Vagina (tissue), 2 donors: ENCODE data around the gene TMEM30B. TPM values are rescaled to one million over a fixed set of nuclear protein-coding genes. Genes with fewer than 3 reads are reported as not detected.
A peak's percentile ranks its signal among the peaks of the same experiment; 100 is the strongest.

ENCODE experiments used
- DNase-seq, 2 donors: peaks; one replicate each; pipeline ENCODE4 v3.0.0-alpha.2; 2017; ENCODE audit errors: extremely low spot score in 2 of 2
- H3K27ac ChIP-seq: fragments of 200-600 bp; sonication (generic); one replicate; pipeline ENCODE4 v1.5.1; 2019
- H3K27me3 ChIP-seq: fragments of 200-600 bp; sonication (generic); one replicate; pipeline ENCODE4 v1.5.1; 2019
- H3K36me3 ChIP-seq, 2 donors: fragments of 200-600 bp; sonication (generic); one replicate each; pipeline ENCODE4 v1.5.1; 2017 to 2019
- H3K4me1 ChIP-seq: fragments of 200-600 bp; sonication (generic); one replicate; pipeline ENCODE4 v1.5.1; 2019
- H3K4me3 ChIP-seq, 2 donors: fragments of 200-600 bp; sonication (generic); 1 replicate in 1 of 2; 2 replicates in 1 of 2; pipeline ENCODE4 v1.5.1; 2016 to 2019
- H3K9me3 ChIP-seq: fragments of 200-600 bp; sonication (generic); one replicate; pipeline ENCODE4 v1.5.1; 2019
- CTCF ChIP-seq, 3 experiments: fragments of 450-650 bp in 2 of 3; fragments of 200-600 bp in 1 of 3; sonication (generic) in 1 of 3; IDR thresholded peaks; one replicate each; pipeline ENCODE4 v1.5.1; 2017 to 2019; ENCODE audit warnings: antibody characterized with exemption in 3 of 3, mild to moderate bottlenecking in 2 of 3, moderate library complexity in 2 of 3
- POLR2A ChIP-seq, 2 donors: fragments of 450-650 bp; IDR thresholded peaks; one replicate each; pipeline ENCODE4 v1.6.1; 2017; ENCODE audit warnings: antibody characterized with exemption in 2 of 2, mild to moderate bottlenecking in 2 of 2, moderate library complexity in 2 of 2
- POLR2AphosphoS5 ChIP-seq, 2 donors: sonication (generic); formaldehyde crosslinking; IDR thresholded peaks; one replicate each; pipeline ENCODE4 v1.9.0; 2017; ENCODE audit warnings: antibody characterized with exemption in 2 of 2, mild to moderate bottlenecking in 2 of 2, low read depth in 1 of 2; ENCODE audit not compliant: insufficient read depth in 1 of 2
- intact Hi-C: fragments of 100-400 bp; cut with DNase I; formaldehyde crosslinking; loops from one replicate; pipeline ENCODE4 v1.15.1; 2023
- total RNA-seq: library from RNA; depleted of rRNA; stranded (reverse); fragments of >200 nt; gene quantifications from one replicate; pipeline ENCODE4 v1.2.3, GENCODE V29; 2016

TMEM30B gene
- total RNA-seq, 1 donor from 2014 or later, result 22.6 TPM

DNA sequence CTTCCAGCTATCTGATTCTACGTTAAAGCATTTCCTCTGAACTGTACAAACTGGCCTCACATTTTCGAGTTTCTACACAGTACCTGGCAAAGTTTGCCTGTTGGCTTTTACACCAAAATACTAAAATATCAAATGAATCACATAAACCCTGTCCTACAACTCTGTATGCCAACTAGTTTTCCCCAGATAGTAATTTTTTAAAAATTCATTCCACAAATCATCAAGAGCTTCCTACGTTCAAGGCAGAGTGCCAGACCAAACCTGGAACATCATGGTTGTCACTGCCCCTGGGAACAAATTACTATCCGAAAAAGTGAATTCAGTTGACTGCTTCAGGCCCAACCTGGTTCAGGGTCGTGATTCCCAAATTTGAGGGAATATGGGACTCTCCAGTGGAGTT lies 2.1 kb downstream of the TMEM30B start:
- H3K9me3 ChIP-seq, result no peaks in the 10 kb centered on the region
- peak in 1 of 2 donors; percentile 85 for DNase-seq
- no peak overlapping the region for H3K4me3 ChIP-seq
- H3K4me1 ChIP-seq, result peaks cover 14% of the 10 kb centered on the region
- peak overlapping the region; percentile 96 for H3K27ac ChIP-seq
- no peak for TF ChIP-seq POLR2A (IDR thresholded peaks at IDR 0.05)
- no peak for TF ChIP-seq CTCF (IDR thresholded peaks at IDR 0.05)
- TF ChIP-seq POLR2AphosphoS5 (IDR thresholded peaks at IDR 0.05; ENCODE audit: insufficient read depth in 1 of 2, low read depth in 1 of 2), result no peak
- intact Hi-C loops, result no loop called here
- no peaks in the 10 kb centered on the region for H3K27me3 ChIP-seq
- H3K36me3 ChIP-seq, result no peaks in the 10 kb centered on the region

- DNase-seq, result no peak
- no peaks in the 10 kb centered on the region for H3K27me3 ChIP-seq
- TF ChIP-seq POLR2A (IDR thresholded peaks at IDR 0.05), result no peak
- no peak for TF ChIP-seq CTCF (IDR thresholded peaks at IDR 0.05)
- TF ChIP-seq POLR2AphosphoS5 (IDR thresholded peaks at IDR 0.05; ENCODE audit: insufficient read depth in 1 of 2, low read depth in 1 of 2), result no peak
- no peaks in the 10 kb centered on the region for H3K36me3 ChIP-seq
- H3K4me3 ChIP-seq, result no peak overlapping the region
- no peak overlapping the region for H3K27ac ChIP-seq
- peaks cover 14% of the 10 kb centered on the region for H3K4me1 ChIP-seq
- no peaks in the 10 kb centered on the region for H3K9me3 ChIP-seq
- intact Hi-C loops, result no loop called here
These were observed 3.4 kb downstream of the TMEM30B start for GRCh38 chr14:61277784-61278183.

- DNase-seq, result no peak
- Histone ChIP-seq H3K4me1 (peaks cover 14% of the 10 kb centered on the region), H3K9me3 (no peaks in the 10 kb centered on the region), H3K4me3 (no peak overlapping the region), H3K36me3 (no peaks in the 10 kb centered on the region), H3K27me3 (no peaks in the 10 kb centered on the region), H3K27ac (no peak overlapping the region)
- intact Hi-C loops, result no loop called here
- no peak for TF ChIP-seq POLR2AphosphoS5 (IDR thresholded peaks at IDR 0.05; ENCODE audit: insufficient read depth in 1 of 2, low read depth in 1 of 2)
These were observed 3.9 kb downstream of the TMEM30B start for GRCh38 chr14:61277232-61277631.

DNA sequence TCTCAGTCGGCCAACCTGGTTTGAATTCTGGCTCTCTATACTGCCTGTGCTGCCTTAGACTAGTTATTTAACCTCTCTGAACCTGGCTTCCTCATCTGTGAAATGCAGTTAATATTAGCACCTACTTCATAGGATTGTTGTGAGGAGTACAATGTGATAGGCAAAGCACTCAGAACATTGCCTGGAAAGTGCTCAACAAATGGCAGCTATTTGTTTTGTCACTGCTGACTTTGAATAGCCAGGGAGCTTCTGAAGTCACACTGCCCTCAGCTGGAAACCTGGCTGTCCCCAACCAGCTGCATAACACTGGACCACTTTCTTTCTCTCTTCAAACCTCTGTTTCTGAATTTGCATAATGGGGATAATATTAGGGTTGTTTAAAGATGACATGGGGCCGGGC lies 9.6 kb downstream of the TMEM30B start:
- no peaks in the 10 kb centered on the region for H3K9me3 ChIP-seq
- intact Hi-C loops, result no loop called here
- DNase-seq, result no peak

DNA sequence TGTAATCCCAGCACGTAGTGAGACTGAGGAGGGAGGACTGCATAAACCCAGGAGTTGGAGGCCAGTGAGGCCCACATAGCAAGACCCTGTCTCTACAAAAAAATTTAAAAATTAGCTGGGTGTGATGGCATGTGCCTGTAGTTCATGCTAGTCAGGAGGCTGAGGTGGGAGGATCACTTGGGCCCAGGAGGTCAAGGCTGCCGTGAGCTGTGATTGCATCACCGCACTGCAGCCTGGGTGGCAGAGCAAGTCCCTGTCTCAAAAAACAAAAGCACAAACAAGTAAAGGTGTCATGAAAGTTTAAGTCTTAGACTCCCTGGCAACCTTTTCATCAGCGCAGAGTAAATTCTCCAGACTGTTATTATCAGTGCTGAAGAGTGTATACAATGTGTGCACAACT lies 10.4 kb downstream of the TMEM30B start:
- DNase-seq, result no peak
- Histone ChIP-seq H3K36me3 (no peaks in the 10 kb centered on the region), H3K27me3 (no peaks in the 10 kb centered on the region), H3K27ac (no peak overlapping the region), H3K9me3 (no peaks in the 10 kb centered on the region), H3K4me3 (no peak overlapping the region), H3K4me1 (peaks cover 17% of the 10 kb centered on the region)
- intact Hi-C loops, result no loop called here
- no peak for TF ChIP-seq CTCF (IDR thresholded peaks at IDR 0.05)

More for the DNA sequence above, 9.6 kb downstream of the TMEM30B start:
- H3K36me3 ChIP-seq, result no peaks in the 10 kb centered on the region
- TF ChIP-seq POLR2A (IDR thresholded peaks at IDR 0.05) (no peak), CTCF (IDR thresholded peaks at IDR 0.05) (no peak), POLR2AphosphoS5 (IDR thresholded peaks at IDR 0.05; ENCODE audit: insufficient read depth in 1 of 2, low read depth in 1 of 2) (no peak)
- no peak overlapping the region for H3K27ac ChIP-seq
- H3K4me3 ChIP-seq, result no peak overlapping the region
- H3K27me3 ChIP-seq, result no peaks in the 10 kb centered on the region
- H3K4me1 ChIP-seq, result peaks cover 14% of the 10 kb centered on the region
